GM12878 (cell line): ENCODE results near the gene TEX44. TPM values are rescaled to one million over a fixed set of nuclear protein-coding genes. Genes with fewer than 3 reads are reported as not detected.

ENCODE experiments used
- E2F8 ChIP-seq: fragments of 450-650 bp; IDR thresholded peaks from 2 replicates; pipeline ENCODE4 v1.6.1; 2018; ENCODE audit warnings: mild to moderate bottlenecking, low read depth, moderate library complexity; ENCODE audit not compliant: partially characterized antibody
- RAD51 ChIP-seq: fragments of 450-650 bp; IDR thresholded peaks from 2 replicates; pipeline ENCODE4 v1.6.1; 2016; ENCODE audit warnings: moderate library complexity, mild to moderate bottlenecking, inconsistent platforms
- SMAD5 ChIP-seq: IDR thresholded peaks from 2 replicates; pipeline ENCODE4 v1.6.1; 2016; ENCODE audit warnings: antibody characterized with exemption, low read depth
- ZBTB40 ChIP-seq: fragments of 450-650 bp; IDR thresholded peaks from 2 replicates; pipeline ENCODE4 v1.6.1; 2016; ENCODE audit warnings: mild to moderate bottlenecking, moderate library complexity, borderline replicate concordance
- polyA plus RNA-seq, 11 experiments: library from polyadenylated mRNA; depleted of rRNA in 4 of 11; unstranded in 6 of 11; stranded (reverse) in 5 of 11; fragments of >200 nt; fragmentation: Nextera tagmentation in 4 of 11; fragmentation: Illumina TruSeq in 1 of 11; extraction: Ambion mirVana in 4 of 11; extraction: Trizol in 1 of 11; gene quantifications; 1 replicate in 1 of 11; 2 replicates in 10 of 11; pipeline versions ENCODE4 v1.2.1 to v1.2.3, GENCODE V29; 2011 to 2016; ENCODE audit warnings: inconsistent platforms in 2 of 11, missing spikeins in 2 of 11, low read depth in 1 of 11
- total RNA-seq, 4 experiments: library from RNA; depleted of rRNA in 3 of 4; stranded (reverse); fragments of >200 nt in 3 of 4; fragmentation: Illumina TruSeq in 1 of 4; extraction: Trizol in 1 of 4; gene quantifications; 2 replicates each; pipeline versions ENCODE4 v1.2.1 to v1.2.3, GENCODE V29; 2013 to 2021

The TEX44 gene
- total and polyA plus RNA-seq, 10 of the 15 experiments (the other 5 are each of a cell fraction or from before 2014, with no cell fraction given): not detected

- TF ChIP-seq ZBTB40: no peak
- TF ChIP-seq RAD51: peak; percentile 40; the same call in 1 of the 2 replicates
- TF ChIP-seq E2F8: no peak
- TF ChIP-seq SMAD5: no peak
Observed at GRCh38 chr2:231642631-231643494, 50.2 kb downstream of the TEX44 start (continued).
